A549 (cell line): ENCODE measurements around the gene TMEM232. TPM values are rescaled to one million over a fixed set of nuclear protein-coding genes. Genes with fewer than 3 reads are reported as not detected.
"Not testable (repeated sequence)": the region's sequence is repeated elsewhere in the genome, so short reads cannot be mapped to it uniquely, and the experiment has no call there.

ENCODE experiments used
- ATAC-seq, 2 experiments: fragments of 200-7000 bp in 1 of 2; fragments of >200 bp in 1 of 2; cut with Nextera tagmentation in 1 of 2; cut with Tn5 transposase in 1 of 2; 3 replicates each; pipeline versions ENCODE4 v1.8.0 to v1.9.1; 2018 to 2020; ENCODE audit warnings: mild to moderate bottlenecking in 1 of 2, moderate library complexity in 1 of 2
- CTCF ChIA-PET: fragments of 300-600 bp; sonication (Branson Sonifier 250); formaldehyde crosslinking; extraction: SDS; loops from one replicate; lab custom pipeline; 2021; ENCODE audit warnings: antibody characterized with exemption, inconsistent platforms; lab: Yijun Ruan, JAX
- POLR2A ChIA-PET: fragments of 350-600 bp; formaldehyde crosslinking; extraction: SDS; loops from one replicate; lab custom pipeline; 2021; ENCODE audit warnings: antibody characterized with exemption, inconsistent platforms; lab: Yijun Ruan, JAX
- DNase-seq, 2 experiments: peaks; one replicate each; pipeline versions ENCODE4 v3.0.0 to v3.0.0-alpha.2; 2011 to 2016; ENCODE audit warnings: low read depth in 1 of 2, low spot score in 1 of 2
- FAIRE-seq: peaks from 2 replicates; lab custom pipeline; 2011; peaks lifted over from hg19 to GRCh38; lab: Jason Lieb, UNC
- H3K27ac ChIP-seq, 2 experiments: fragments of >200 bp; sonication (Bioruptor Twin); formaldehyde crosslinking; 3 replicates each; pipeline ENCODE4 v1.5.1; 2016 to 2017
- H3K4me1 ChIP-seq: fragments of >200 bp; sonication (Bioruptor Twin); formaldehyde crosslinking; 3 replicates; pipeline ENCODE4 v1.6.1; 2016
- H3K4me2 ChIP-seq: fragments of >200 bp; sonication (Bioruptor Twin); formaldehyde crosslinking; 3 replicates; pipeline ENCODE4 v1.6.1; 2016
- H3K4me3 ChIP-seq: fragments of >200 bp; sonication (Bioruptor Twin); formaldehyde crosslinking; 3 replicates; pipeline ENCODE4 v1.5.1; 2016
- H3K9me3 ChIP-seq: fragments of >200 bp; sonication (Bioruptor Twin); formaldehyde crosslinking; 3 replicates; pipeline ENCODE4 v1.6.1; 2016
- BHLHE40 ChIP-seq: IDR thresholded peaks from 2 replicates; pipeline ENCODE4 v1.6.1; 2012; ENCODE audit warnings: low read depth, low read length, inconsistent platforms
- CBX8 ChIP-seq: fragments of 200-600 bp; sonication (generic); IDR thresholded peaks from 2 replicates; pipeline ENCODE4 v1.6.1; 2016
- CEBPB ChIP-seq, 2 experiments: fragments of >200 bp in 1 of 2; sonication (Bioruptor Twin) in 1 of 2; formaldehyde crosslinking in 1 of 2; IDR thresholded peaks; 2 replicates each; pipeline ENCODE4 v1.6.1; 2012 to 2016
- EHMT2 ChIP-seq: fragments of 200-600 bp; sonication (generic); IDR thresholded peaks from 2 replicates; pipeline ENCODE4 v1.6.1; 2016; ENCODE audit warnings: antibody characterized with exemption, low read depth, mild to moderate bottlenecking, moderate library complexity
- FOSL2 ChIP-seq, 2 experiments: fragments of 450-650 bp in 1 of 2; fragments of >200 bp in 1 of 2; sonication (Bioruptor Twin) in 1 of 2; formaldehyde crosslinking; IDR thresholded peaks; 2 replicates each; pipeline versions ENCODE4 v1.5.0 to v1.6.1; 2016 to 2020; ENCODE audit warnings: mild to moderate bottlenecking in 1 of 2, moderate library complexity in 1 of 2
- GATA3 ChIP-seq: IDR thresholded peaks from 2 replicates; pipeline ENCODE4 v1.6.1; 2012; ENCODE audit warnings: borderline replicate concordance
- HES2 ChIP-seq: fragments of >200 bp; sonication (Bioruptor Twin); formaldehyde crosslinking; IDR thresholded peaks from 2 replicates; pipeline ENCODE4 v1.6.1; 2016
- HEYL ChIP-seq: fragments of 250-450 bp; sonication (Bioruptor Pico); IDR thresholded peaks from 2 replicates; pipeline ENCODE4 v1.8.0; 2021; ENCODE audit warnings: mild to moderate bottlenecking, moderate library complexity
- HOXB13 ChIP-seq: fragments of 250-450 bp; sonication (Bioruptor Pico); IDR thresholded peaks from 2 replicates; pipeline ENCODE4 v1.5.0; 2020; ENCODE audit warnings: low read depth, mild to moderate bottlenecking, moderate library complexity
- KDM1A ChIP-seq: fragments of 200-600 bp; sonication (generic); IDR thresholded peaks from 2 replicates; pipeline ENCODE4 v1.6.1; 2016; ENCODE audit warnings: low read depth, mild to moderate bottlenecking
- MAZ ChIP-seq: fragments of 150-350 bp; IDR thresholded peaks from 2 replicates; pipeline ENCODE4 v1.6.1; 2014; ENCODE audit warnings: antibody characterized with exemption, low read depth, low read length, borderline replicate concordance
- MYC ChIP-seq: IDR thresholded peaks from 2 replicates; pipeline ENCODE4 v1.6.1; 2012; ENCODE audit warnings: mild to moderate bottlenecking, inconsistent platforms, low read length, improper control_type of control experiment, borderline replicate concordance
- NPAS2 ChIP-seq: fragments of 250-450 bp; sonication (Bioruptor Pico); IDR thresholded peaks from 2 replicates; pipeline ENCODE4 v1.8.0; 2022; ENCODE audit warnings: mild to moderate bottlenecking, moderate library complexity, borderline replicate concordance
- POLR2A ChIP-seq: IDR thresholded peaks from 2 replicates; pipeline ENCODE4 v1.6.1; 2012; ENCODE audit warnings: mild to moderate bottlenecking, low read length
- REST ChIP-seq: fragments of 200-600 bp; sonication (generic); IDR thresholded peaks from 2 replicates; pipeline ENCODE4 v1.6.1; 2016; ENCODE audit warnings: antibody characterized with exemption, mild to moderate bottlenecking, moderate library complexity
- RFX5 ChIP-seq: fragments of 450-650 bp; IDR thresholded peaks from 2 replicates; pipeline ENCODE4 v1.7.1; 2014; ENCODE audit warnings: antibody characterized with exemption, mild to moderate bottlenecking, moderate library complexity
- SREBF2 ChIP-seq: fragments of 450-650 bp; IDR thresholded peaks from 2 replicates; pipeline ENCODE4 v1.6.1; 2014; ENCODE audit warnings: mild to moderate bottlenecking, moderate library complexity
- ZC3H11A ChIP-seq: fragments of 450-650 bp; IDR thresholded peaks from 2 replicates; pipeline ENCODE4 v1.6.1; 2014; ENCODE audit warnings: antibody characterized with exemption, mild to moderate bottlenecking
- ZNF302 ChIP-seq: fragments of 250-450 bp; sonication (Bioruptor Pico); IDR thresholded peaks from 2 replicates; pipeline ENCODE4 v1.9.0; 2021; ENCODE audit warnings: inconsistent platforms, mild to moderate bottlenecking, moderate library complexity
- WGBS: methylation state at CpG from one replicate; pipeline ENCODE4 v1.1.6; 2017; ENCODE audit errors: missing lambda C conversion rate; 5-methylcytosine and 5-hydroxymethylcytosine counted together
- polyA plus RNA-seq, 4 experiments: library from polyadenylated mRNA; depleted of rRNA in 3 of 4; stranded (reverse); fragments of >200 nt; fragmentation: RNase III in 1 of 4; extraction: RNeasy Plus Mini Kit Qiagen cat#74134 plus additional on column Dnase treatment in 1 of 4; gene quantifications; 2 replicates in 3 of 4; 3 replicates in 1 of 4; pipeline ENCODE4 v1.2.3, GENCODE V29; 2011 to 2017

The TMEM232 gene
- polyA plus RNA-seq, 2 of the 4 experiments (the other 2 are of a cell fraction) = 0.12 to 0.39 TPM

DNA sequence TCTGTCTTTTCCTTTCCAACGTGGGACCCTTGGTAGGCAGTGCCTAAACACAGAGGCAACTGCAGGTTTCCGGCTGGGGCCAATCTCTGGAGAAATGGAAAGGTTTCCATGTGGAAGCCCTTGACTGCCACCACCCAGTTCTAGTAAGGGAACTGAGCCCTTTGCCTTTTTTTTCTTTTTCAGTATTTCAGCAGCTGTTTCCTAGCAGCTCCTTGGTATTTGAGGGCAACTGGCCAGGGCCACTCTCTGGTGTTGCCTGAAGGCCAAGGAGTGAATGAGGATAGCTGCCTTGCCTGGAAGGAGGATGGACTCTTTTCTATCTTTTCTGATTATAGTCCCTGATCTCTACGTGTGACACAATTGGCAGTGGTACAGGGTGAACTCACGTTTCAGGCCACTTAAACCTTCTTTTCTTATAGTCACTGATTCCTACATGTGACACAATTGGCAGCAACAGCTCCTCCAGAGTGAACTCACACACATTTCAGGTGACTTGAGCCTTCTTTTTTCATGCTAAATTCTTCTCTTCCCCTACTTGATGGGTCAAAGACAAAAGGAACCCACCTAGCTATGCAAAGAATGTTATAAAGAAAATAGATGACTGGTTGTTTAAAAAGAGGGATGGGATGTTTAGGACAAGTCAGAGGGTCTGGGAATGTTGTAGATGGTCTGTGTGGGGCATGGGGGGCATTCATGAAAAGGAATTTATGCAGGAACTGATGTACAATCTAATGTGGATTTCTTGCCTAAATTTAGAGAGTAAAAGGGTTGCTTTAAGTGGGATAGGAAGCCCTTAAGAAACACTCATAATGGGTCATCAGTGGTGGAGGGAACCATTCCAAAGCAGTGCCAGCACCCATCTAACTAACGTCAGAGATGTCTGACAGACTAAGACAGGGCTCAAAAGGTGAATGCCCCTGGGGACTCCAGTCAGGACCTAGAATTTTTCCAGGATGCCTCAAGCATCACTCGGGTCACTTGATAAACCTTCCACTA, 190.1 kb downstream of the TMEM232 start:
- DNase-seq (no peak), FAIRE-seq (no peak)
- ChIA-PET CTCF (no interaction called here), POLR2A (no interaction called here)
- no peaks in the 10 kb centered on the region for H3K4me1 ChIP-seq
- no peak overlapping the region for H3K27ac ChIP-seq
- TF ChIP-seq CBX8 = no peak
- TF ChIP-seq KDM1A = no peak
- no peak for TF ChIP-seq HOXB13 (CRISPR knock-in tag)
- no peak for TF ChIP-seq HEYL (CRISPR knock-in tag)
- no peak for TF ChIP-seq SREBF2
- no peak for TF ChIP-seq REST
- TF ChIP-seq, all 56 proteins: peak for 0
- Histone ChIP-seq H3K9me3 (no peaks in the 10 kb centered on the region), H3K4me2 (no peak overlapping the region), H3K4me3 (no peak overlapping the region)
- WGBS = 16% methylated on average over 6 of the region's 6 CpGs
- no peak for ATAC-seq

DNA sequence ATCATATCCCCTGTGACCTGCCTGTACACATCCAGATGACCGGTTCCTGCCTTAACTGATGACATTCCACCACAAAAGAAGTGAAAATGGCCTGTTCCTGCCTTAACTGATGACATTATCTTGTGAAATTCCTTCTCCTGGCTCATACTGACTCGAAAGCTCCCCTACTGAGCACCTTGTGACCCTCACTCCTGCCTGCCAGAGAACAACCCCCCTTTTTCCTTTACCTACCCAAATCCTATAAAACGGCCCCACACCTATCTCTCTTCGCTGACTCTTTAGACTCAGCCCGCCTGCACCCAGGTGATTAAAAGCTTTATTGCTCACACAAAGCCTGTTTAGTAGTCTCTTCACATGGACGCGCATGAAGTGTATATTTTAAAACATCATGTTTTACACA, 191.3 kb downstream of the TMEM232 start:
- H3K4me1 ChIP-seq, H3K27ac ChIP-seq, DNase-seq, H3K4me2 ChIP-seq, ATAC-seq, FAIRE-seq, H3K4me3 ChIP-seq, POLR2A ChIA-PET, H3K9me3 ChIP-seq, CTCF ChIA-PET: not testable (repeated sequence)
- WGBS = 54% methylated on average over 7 of the region's 7 CpGs

DNA sequence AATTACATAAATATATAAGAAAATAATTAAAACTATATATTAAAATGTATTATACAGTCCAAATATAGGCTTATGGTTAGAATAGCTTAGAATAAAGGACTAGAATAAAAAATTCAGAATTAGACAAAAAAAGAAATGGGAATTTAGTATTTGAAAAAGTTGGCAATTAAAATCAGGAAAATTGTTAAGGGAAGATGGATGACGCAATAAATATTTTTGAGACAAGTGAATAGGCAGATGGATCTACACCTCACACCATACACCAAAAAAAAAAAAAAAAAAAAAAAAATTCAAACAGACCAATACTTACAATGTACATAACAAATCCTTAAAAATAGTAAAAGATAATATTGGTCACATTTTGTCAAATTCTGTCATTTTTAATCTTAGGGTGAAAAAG, 200.7 kb downstream of the TMEM232 start:
- TF ChIP-seq FOSL2 (IDR thresholded peaks at IDR 0.05) = no peak
- TF ChIP-seq FOSL2 (CRISPR knock-in tag; IDR thresholded peaks at IDR 0.05) = no peak
- TF ChIP-seq CEBPB (IDR thresholded peaks at IDR 0.05) = no peak
- TF ChIP-seq MAZ = no peak
- no peak for TF ChIP-seq BHLHE40
- no peak for TF ChIP-seq RFX5
- no peak for TF ChIP-seq NPAS2 (CRISPR knock-in tag)
- no peak for TF ChIP-seq GATA3
- no peak for TF ChIP-seq EHMT2
- TF ChIP-seq ZNF302 = no peak
- no peak for TF ChIP-seq CBX8
- TF ChIP-seq MYC = no peak
- TF ChIP-seq ZC3H11A = no peak
- no peak for TF ChIP-seq HES2
- TF ChIP-seq POLR2A = no peak
- DNase-seq = no peak
- Histone ChIP-seq H3K4me1 (no peaks in the 10 kb centered on the region), H3K4me2 (no peak overlapping the region), H3K9me3 (no peaks in the 10 kb centered on the region), H3K27ac (no peak overlapping the region), H3K4me3 (no peak overlapping the region)
- CTCF ChIA-PET = interaction anchor here (1.0 kb wide), 1 partner anchor 15 kb away, joined by 3 read pairs; no protein-coding TSS in a partner anchor
- POLR2A ChIA-PET = no interaction called here
- 57% methylated on average over 1 of the region's 1 CpG for WGBS
- no peak for ATAC-seq
- no peak for FAIRE-seq
